ENCODE results near the gene KLF11. TPM values are rescaled to one million over a fixed set of nuclear protein-coding genes. Genes with fewer than 3 reads are reported as not detected.
"Not testable (repeated sequence)": the region's sequence is repeated elsewhere in the genome, so short reads cannot be mapped to it uniquely, and the experiment has no call there.

Gene KLF11
- total RNA-seq, 1 donor from 2014 or later = 28.2 TPM

- ATAC-seq (no peak), DNase-seq (ENCODE audit: missing footprints) (no peak)
- intact Hi-C loops (cut with DNase I) = no loop called here
Measured at GRCh38 chr2:10089565-10090190, 46.3 kb downstream of the KLF11 start.

DNA sequence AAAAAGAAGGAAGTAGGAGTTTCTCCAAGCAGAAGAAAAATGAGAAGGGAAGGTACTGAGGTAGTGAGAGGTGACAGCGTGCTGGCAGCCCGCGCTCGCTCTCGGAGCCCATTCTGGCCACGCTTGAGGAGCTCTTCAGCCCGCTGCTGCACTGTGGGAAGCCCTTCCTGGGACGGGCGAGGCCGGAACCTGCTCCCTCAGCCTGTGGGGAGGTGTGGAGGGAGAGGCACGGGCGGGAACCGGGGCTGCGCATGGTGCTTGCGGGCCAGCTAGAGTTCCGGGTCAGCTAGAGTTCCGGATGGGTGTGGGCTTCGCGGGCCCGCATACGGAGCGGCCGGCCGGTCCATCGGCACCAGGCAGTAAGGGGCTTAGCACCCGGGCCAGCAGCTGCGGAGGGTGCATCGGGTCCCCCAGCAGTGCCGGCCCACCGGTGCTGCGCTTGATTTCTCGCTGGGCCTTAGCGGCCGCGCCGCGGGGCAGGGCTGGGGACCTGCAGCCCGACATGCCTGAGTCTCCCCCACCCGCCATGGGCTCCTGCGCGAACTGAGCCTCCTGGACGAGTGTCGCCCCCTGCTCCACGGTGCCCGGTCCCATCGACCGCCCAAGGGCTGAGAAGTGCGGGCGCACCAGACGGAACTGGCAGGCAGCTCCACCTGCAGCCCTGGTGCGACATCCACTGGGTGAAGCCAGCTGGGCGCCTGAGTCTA, 48.0 kb downstream of the KLF11 start:
- ATAC-seq = no peak
- peak; percentile 76 for DNase-seq (ENCODE audit: missing footprints)
- intact Hi-C loops (cut with DNase I) = no loop called here

GRCh38 chr2:10091889-10092244, 48.5 kb downstream of the KLF11 start:
- intact Hi-C loops (cut with DNase I); ATAC-seq; DNase-seq (ENCODE audit: missing footprints): not testable (repeated sequence)

DNA sequence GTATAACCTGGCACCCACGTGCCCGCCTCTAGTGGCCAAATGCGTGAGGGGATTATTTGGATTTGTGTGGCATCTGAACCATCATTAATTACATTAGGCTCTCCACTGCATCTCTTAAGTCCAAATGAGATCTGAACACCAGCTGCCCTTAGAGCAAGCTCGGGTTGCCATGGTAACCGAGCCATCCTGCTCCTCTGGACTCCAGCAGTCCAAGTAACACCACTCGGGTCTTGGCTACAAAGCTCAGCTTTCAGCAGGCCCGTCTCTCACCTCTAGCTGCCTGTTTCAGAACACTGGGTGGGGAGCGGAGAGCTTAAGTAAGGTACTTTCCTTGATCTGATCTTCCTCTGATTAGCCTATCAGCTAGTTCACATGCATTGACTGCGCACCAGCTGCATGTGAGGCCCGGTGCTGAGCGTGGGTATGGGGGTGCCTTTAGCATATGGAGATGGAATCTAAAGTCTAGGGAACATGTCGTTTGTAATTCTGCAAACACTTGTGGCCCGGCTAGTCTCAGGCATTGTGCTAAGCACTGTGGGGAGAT, 51.0 kb downstream of the KLF11 start:
- DNase-seq (ENCODE audit: missing footprints) (no peak), ATAC-seq (no peak)
- intact Hi-C loops (cut with DNase I) = no loop called here

DNA sequence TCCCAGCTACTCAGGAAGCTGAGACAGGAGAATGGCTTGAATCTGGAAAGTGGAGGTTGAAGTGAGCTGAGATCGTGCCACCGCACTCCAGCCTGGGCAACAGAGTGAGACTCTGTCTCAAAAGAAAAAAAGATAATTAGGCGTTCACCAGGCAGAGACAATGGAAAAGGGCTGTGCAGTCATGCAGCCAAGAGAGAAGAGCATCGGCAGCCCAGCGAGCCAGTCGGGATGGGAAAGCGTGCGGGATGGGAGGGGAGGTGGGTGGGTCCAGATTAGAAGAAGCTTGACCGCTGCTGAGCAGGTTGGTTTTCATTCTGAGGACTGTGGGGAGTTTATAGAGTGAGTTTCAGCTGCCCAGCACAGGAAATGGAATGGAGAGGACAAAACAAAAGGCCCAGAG, 51.8 kb downstream of the KLF11 start:
- no peak for DNase-seq (ENCODE audit: missing footprints)
- intact Hi-C loops (cut with DNase I) = loop anchor here (5.0 kb wide), 1 partner anchor 283 kb away; no protein-coding TSS in a partner anchor

DNA sequence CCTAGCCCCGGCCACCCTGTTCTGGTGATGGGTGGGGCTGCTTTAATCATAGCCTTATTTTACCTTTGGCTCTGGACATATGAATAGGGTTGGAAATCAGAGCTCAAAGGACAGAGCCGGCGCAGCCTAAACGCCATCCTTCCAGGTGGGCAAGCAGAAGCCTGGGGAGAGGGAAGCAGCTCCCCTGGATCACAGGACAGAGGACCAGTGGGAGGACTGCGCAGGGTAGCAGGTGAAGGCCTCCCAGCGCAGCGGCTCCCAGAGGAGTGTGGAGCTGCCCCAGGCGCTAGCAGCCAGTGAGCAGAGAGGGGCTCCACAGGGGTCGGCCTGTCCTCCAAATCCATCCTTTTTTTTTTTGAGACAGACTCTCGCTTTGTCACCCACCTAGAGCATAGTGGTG, 53.3 kb downstream of the KLF11 start:
- intact Hi-C loops (cut with DNase I) = loop anchor here (5.0 kb wide), 1 partner anchor 284 kb away; no protein-coding TSS in a partner anchor
- no peak for ATAC-seq

More for the DNA sequence above, 51.8 kb downstream of the KLF11 start:
- ATAC-seq = no peak

GRCh38 chr2:10097352-10098148, 54.2 kb downstream of the KLF11 start:
- peak; percentile 84 for DNase-seq (ENCODE audit: missing footprints)
- intact Hi-C loops (cut with DNase I) = loop anchor here (5.0 kb wide), 1 partner anchor 285 kb away; no protein-coding TSS in a partner anchor

More for the DNA sequence above, 53.3 kb downstream of the KLF11 start:
- no peak for DNase-seq (ENCODE audit: missing footprints)

DNA sequence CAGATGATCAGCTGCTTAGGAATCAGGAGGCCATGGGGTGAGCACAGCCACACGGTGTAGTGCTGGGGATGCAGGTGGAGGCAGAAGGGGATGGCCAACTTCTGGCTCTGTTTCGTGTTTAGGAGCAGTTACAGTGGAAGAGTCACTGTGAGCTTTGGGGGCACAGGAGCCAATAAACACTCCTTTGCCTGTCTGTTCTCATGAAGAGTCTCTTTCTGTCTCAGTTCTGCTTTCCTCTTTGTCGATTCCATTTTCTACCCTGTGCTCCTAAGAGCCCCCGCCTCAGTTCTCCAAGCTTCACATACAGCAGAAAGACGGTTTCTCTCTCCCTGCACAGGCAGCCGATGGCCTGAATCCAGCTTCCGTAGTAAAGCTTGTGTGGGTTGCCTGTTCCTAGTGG, 58.1 kb downstream of the KLF11 start:
- intact Hi-C loops (cut with DNase I) = no loop called here
- no peak for ATAC-seq

More at GRCh38 chr2:10097352-10098148, 54.2 kb downstream of the KLF11 start:
- peak; percentile 93 for ATAC-seq

DNA sequence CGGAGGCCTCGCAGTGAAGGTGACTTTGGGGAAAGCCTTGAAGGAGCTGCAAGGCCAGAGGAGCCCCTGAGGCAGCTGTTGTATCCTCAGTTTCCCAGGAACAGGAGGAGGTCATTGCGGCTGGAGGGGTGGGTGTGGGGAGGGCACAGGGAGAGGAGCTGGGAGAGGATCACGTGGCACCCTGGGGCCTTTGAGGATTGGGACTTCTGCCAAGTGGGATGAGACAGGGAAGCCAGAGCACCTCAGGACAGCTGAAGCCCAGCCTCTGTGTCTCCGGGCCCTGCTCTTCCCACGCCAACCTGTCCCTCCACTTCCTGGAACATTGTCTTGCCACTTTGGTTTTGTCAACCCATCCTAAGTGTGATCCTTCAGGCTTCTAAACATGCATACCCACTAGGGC, 59.8 kb downstream of the KLF11 start:
- DNase-seq (ENCODE audit: missing footprints) (no peak), ATAC-seq (no peak)
- intact Hi-C loops (cut with DNase I) = no loop called here

More for the DNA sequence above, 58.1 kb downstream of the KLF11 start:
- no peak for DNase-seq (ENCODE audit: missing footprints)

Other genes with a start within 250 kb of the KLF11 start
- gene TAF1B, start 200.1 kb upstream of the KLF11 start, total RNA-seq = 6.3 TPM
- 0.81 TPM for gene GRHL1, start 91.9 kb upstream of the KLF11 start, total RNA-seq
- gene CYS1, start 36.9 kb downstream of the KLF11 start, total RNA-seq = 3.2 TPM
- 4.2 TPM for gene RRM2, start 79.2 kb downstream of the KLF11 start, total RNA-seq